LoVo (cell line): ENCODE measurements around the gene ZNF579.
A peak's percentile ranks its signal among the peaks of the same experiment; 100 is the strongest.
"Not testable (repeated sequence)": the region's sequence is repeated elsewhere in the genome, so short reads cannot be mapped to it uniquely, and the experiment has no call there.

Experiments used
- DNase-seq: peaks from one replicate; pipeline ENCODE4 v3.0.0-alpha.2; 2016; ENCODE audit warnings: low spot score

Gene ZNF579

GRCh38 chr19:55593096-55593772 is 12.6 kb upstream of the ZNF579 start:
- DNase-seq = no peak

GRCh38 chr19:55592391-55593090 is 11.9 kb upstream of the ZNF579 start:
- DNase-seq = no peak

GRCh38 chr19:55591555-55591954 is 10.9 kb upstream of the ZNF579 start:
- no peak for DNase-seq

GRCh38 chr19:55590617-55591016 is 10.0 kb upstream of the ZNF579 start:
- peak; percentile 13 for DNase-seq

- DNase-seq = no peak
Observed at GRCh38 chr19:55590109-55590508, 9.5 kb upstream of the ZNF579 start.

GRCh38 chr19:55588738-55589137 is 8.1 kb upstream of the ZNF579 start:
- no peak for DNase-seq

GRCh38 chr19:55586976-55587668 is 6.5 kb upstream of the ZNF579 start:
- peak; percentile 92 for DNase-seq

GRCh38 chr19:55585658-55586339 is 5.2 kb upstream of the ZNF579 start:
- DNase-seq = no peak

- DNase-seq = no peak
Observed at GRCh38 chr19:55584871-55585270, 4.2 kb upstream of the ZNF579 start.

GRCh38 chr19:55583897-55584296 is 3.2 kb upstream of the ZNF579 start:
- DNase-seq = not testable (repeated sequence)

GRCh38 chr19:55582284-55582683 is 1.6 kb upstream of the ZNF579 start:
- not testable (repeated sequence) for DNase-seq

GRCh38 chr19:55581823-55582223 is 1.2 kb upstream of the ZNF579 start:
- DNase-seq = no peak

GRCh38 chr19:55581145-55581822 is 636 bp upstream of the ZNF579 start:
- DNase-seq = no peak

GRCh38 chr19:55579766-55580621 is 654 bp downstream of the ZNF579 start:
- no peak for DNase-seq

- DNase-seq = no peak
Observed at GRCh38 chr19:55578761-55579747, 1.6 kb downstream of the ZNF579 start.

- no peak for DNase-seq
Observed at GRCh38 chr19:55578031-55578760, 2.5 kb downstream of the ZNF579 start.

GRCh38 chr19:55576746-55577145 is 3.9 kb downstream of the ZNF579 start:
- no peak for DNase-seq

- DNase-seq = not testable (repeated sequence)
Observed at GRCh38 chr19:55573929-55574328, 6.7 kb downstream of the ZNF579 start.

GRCh38 chr19:55569477-55569876 is 11.2 kb downstream of the ZNF579 start:
- not testable (repeated sequence) for DNase-seq
